Measurements from ENCODE around the gene STN1.

Gene STN1

DNA sequence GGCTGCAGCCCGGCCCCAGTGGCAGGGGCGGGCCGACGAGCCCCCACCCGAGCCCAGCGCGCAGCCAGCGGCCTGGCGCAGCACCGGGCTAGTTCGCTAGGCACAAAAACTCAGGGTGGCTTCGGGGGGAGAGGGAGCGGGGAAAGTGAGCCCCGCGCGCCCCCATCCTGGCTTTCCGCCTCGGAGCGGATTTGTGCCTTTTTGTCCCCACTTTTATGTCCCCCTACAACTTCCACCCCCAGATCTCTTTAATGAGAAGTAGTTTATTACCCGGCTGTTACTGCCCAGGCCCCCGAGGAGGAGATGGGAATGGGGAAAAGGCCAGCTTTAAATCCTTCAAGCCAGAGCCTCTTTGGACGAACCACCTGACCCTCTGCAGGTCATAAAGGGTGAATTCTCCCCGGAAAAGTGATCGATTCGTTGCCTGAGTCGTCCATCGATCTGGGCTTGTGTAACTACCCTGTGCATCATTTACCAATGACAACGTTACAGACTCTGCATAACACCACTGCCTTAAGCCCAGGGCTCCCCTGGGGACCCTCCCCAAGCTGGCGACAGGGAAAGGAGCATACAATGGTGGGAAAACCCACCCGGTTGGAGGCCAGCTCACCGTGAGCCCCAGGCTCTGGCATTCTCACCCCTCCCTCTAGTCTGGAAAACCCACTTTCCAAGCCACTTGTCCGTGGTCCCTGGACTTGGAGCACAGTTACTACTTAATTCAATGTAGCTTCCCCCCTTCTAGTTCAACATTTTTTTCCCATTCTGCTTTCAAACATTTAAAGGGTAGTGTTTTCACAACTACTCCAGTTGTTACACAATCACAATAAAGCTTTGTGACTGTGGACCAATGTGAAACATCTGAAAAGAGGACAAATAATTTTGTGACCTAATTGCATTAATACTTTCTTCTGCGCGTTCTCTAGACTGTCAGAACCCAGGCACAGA, 61.9 kb downstream of the STN1 start:
- no peak for DNase-seq (ENCODE audit: extremely low read depth, low read depth)
- TF ChIP-seq CTCF (IDR thresholded peaks at IDR 0.05; ENCODE audit: low read depth, low read length), result no peak

DNA sequence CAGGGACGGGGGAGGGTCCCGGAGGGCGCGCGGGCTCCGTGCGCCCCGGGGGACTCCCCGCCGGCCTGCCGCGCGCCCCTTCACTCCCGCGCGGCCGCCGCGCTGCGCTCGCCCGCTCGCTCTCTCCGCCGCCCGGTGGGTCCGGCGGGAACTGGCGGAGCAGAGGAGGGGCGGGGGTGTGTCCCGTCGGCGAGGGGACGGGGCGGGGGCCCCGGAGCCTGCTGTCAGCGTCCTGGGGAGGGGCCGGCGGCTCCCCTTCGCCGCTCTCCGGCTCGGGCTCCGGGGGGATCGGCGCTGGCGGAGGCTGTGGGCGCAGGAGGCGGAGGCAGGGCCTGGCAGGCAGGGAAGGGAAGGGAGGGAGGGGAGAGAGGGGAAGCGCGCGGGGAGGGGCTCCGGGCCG, 62.6 kb downstream of the STN1 start, which contains the start of gene SH3PXD2A:
Gene SH3PXD2A, minus strand, starts transcription at position 153 of the 400 bp plus-strand sequence. CDS start 310 bp downstream, outside the sequence.
- DNase-seq (ENCODE audit: extremely low read depth, low read depth), result no peak
- no peak for TF ChIP-seq CTCF (IDR thresholded peaks at IDR 0.05; ENCODE audit: low read depth, low read length)

GRCh38 chr10:103854686-103855391, 63.1 kb downstream of the STN1 start:
- no peak for DNase-seq (ENCODE audit: extremely low read depth, low read depth)
- peak; percentile 16 for TF ChIP-seq CTCF (IDR thresholded peaks at IDR 0.05; ENCODE audit: low read depth, low read length)

GRCh38 chr10:103854265-103854685, 63.7 kb downstream of the STN1 start:
- DNase-seq (ENCODE audit: extremely low read depth, low read depth), result no peak
- TF ChIP-seq CTCF (IDR thresholded peaks at IDR 0.05; ENCODE audit: low read depth, low read length), result no peak; the same call in 1 of the 2 replicates

GRCh38 chr10:103853428-103854264, 64.3 kb downstream of the STN1 start:
- no peak for DNase-seq (ENCODE audit: extremely low read depth, low read depth)
- TF ChIP-seq CTCF (IDR thresholded peaks at IDR 0.05; ENCODE audit: low read depth, low read length), result no peak

DNA sequence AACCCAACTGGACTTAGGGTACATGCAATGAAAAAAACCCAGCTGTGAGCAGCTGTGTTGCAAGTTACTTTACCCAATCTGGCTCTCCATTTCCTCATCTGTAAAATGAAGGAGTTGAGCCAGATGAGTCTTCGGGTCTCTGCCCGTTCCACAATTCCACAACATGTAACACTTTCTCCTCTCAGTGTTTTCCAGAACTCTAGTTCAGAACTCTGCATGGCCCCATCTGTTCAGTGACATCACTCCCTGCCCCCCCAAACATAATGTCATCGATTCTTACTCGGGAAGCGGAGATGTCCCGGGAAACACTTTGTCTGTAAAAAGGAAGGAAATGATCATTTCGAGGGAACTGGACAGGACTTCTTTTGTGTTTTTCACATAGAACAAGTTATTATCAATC, 65.1 kb downstream of the STN1 start:
- DNase-seq (ENCODE audit: extremely low read depth, low read depth), result no peak

More for the DNA sequence above, 65.1 kb downstream of the STN1 start:
- TF ChIP-seq CTCF (IDR thresholded peaks at IDR 0.05; ENCODE audit: low read depth, low read length), result no peak
